DOHH2 (cell line): ENCODE data around the gene AGR2.

Experiments
- H3F3A ChIP-seq: fragments of 200-600 bp; sonication (generic), shearing (Covaris generic); 2 replicates; pipeline ENCODE4 v1.6.0; 2016; ENCODE audit warnings: antibody characterized with exemption, mild to moderate bottlenecking; ENCODE audit not compliant: control insufficient read depth, insufficient read depth
- H3K27ac ChIP-seq: fragments of 200-600 bp; sonication (generic); 2 replicates; pipeline ENCODE4 v1.5.1; 2014; ENCODE audit warnings: low read depth, mild to moderate bottlenecking, low read length, moderate library complexity
- H3K27me3 ChIP-seq: fragments of 200-600 bp; sonication (generic); 2 replicates; pipeline ENCODE4 v1.6.1; 2014; ENCODE audit warnings: mild to moderate bottlenecking, low read length, mixed read lengths; ENCODE audit not compliant: control insufficient read depth
- H3K36me3 ChIP-seq: fragments of 200-600 bp; sonication (generic); 2 replicates; pipeline ENCODE4 v1.6.1; 2014; ENCODE audit warnings: mild to moderate bottlenecking, low read length, moderate library complexity, mixed read lengths; ENCODE audit not compliant: control insufficient read depth
- H3K4me1 ChIP-seq: fragments of 200-600 bp; sonication (generic); 2 replicates; pipeline ENCODE4 v1.6.1; 2014; ENCODE audit warnings: mild to moderate bottlenecking, low read length, mixed read lengths; ENCODE audit not compliant: control insufficient read depth
- H3K4me2 ChIP-seq: fragments of 200-600 bp; sonication (generic); 2 replicates; pipeline ENCODE4 v1.6.0; 2014; ENCODE audit warnings: mild to moderate bottlenecking, low read length, moderate library complexity
- H3K4me3 ChIP-seq: fragments of 200-600 bp; sonication (generic); 2 replicates; pipeline ENCODE4 v1.5.1; 2014; ENCODE audit warnings: mild to moderate bottlenecking, low read length, mixed read lengths
- H3K79me2 ChIP-seq: fragments of 200-600 bp; sonication (generic); 2 replicates; pipeline ENCODE4 v1.6.1; 2014; ENCODE audit warnings: mild to moderate bottlenecking, low read length, mixed read lengths; ENCODE audit not compliant: control insufficient read depth
- H3K9me2 ChIP-seq: fragments of 200-600 bp; sonication (generic); replicated peaks from 2 replicates; pipeline ENCODE4 v1.6.1; 2014; ENCODE audit warnings: mild to moderate bottlenecking, low read length, mixed read lengths; ENCODE audit not compliant: control insufficient read depth
- H3K9me3 ChIP-seq: fragments of 200-600 bp; sonication (generic); 2 replicates; pipeline ENCODE4 v1.6.1; 2014; ENCODE audit warnings: antibody characterized with exemption, low read length, mixed read lengths; ENCODE audit not compliant: control insufficient read depth, insufficient read depth
- H4K20me1 ChIP-seq: fragments of 200-600 bp; sonication (generic); 2 replicates; pipeline ENCODE4 v1.6.0; 2014; ENCODE audit warnings: low read depth, mild to moderate bottlenecking, antibody characterized with exemption, low read length, moderate library complexity; ENCODE audit not compliant: control insufficient read depth, insufficient read depth
- CTCF ChIP-seq: fragments of 200-600 bp; sonication (generic); IDR thresholded peaks from one replicate; pipeline ENCODE4 v1.5.1; 2014; ENCODE audit warnings: antibody characterized with exemption, mild to moderate bottlenecking, low read depth, low read length; ENCODE audit not compliant: poor library complexity, severe bottlenecking
- EZH2phosphoT487 ChIP-seq: fragments of 200-600 bp; sonication (generic); IDR thresholded peaks from 2 replicates; pipeline ENCODE4 v1.6.1; 2017; ENCODE audit warnings: borderline replicate concordance, mild to moderate bottlenecking, antibody characterized with exemption, low read length, moderate library complexity, mixed read lengths

The AGR2 gene

GRCh38 chr7:16813232-16813616, 8.4 kb upstream of the AGR2 start:
- no peaks in the 10 kb centered on the region for H4K20me1 ChIP-seq
- no peak for TF ChIP-seq CTCF
- TF ChIP-seq EZH2phosphoT487, result no peak
- H3K9me2 ChIP-seq, result no peaks in the 10 kb centered on the region
- H3K9me3 ChIP-seq, result no peaks in the 10 kb centered on the region
- no peaks in the 10 kb centered on the region for H3K36me3 ChIP-seq
- H3K4me2 ChIP-seq, result no peak overlapping the region
- no peaks in the 10 kb centered on the region for H3K79me2 ChIP-seq
- no peaks in the 10 kb centered on the region for H3F3A ChIP-seq
- peaks cover 5% of the 10 kb centered on the region; the same call in 1 of the 2 replicates for H3K4me1 ChIP-seq
- H3K27ac ChIP-seq, result no peak overlapping the region
- H3K4me3 ChIP-seq, result no peak overlapping the region
- H3K27me3 ChIP-seq, result 0 out of 2 replicates have a peak, but pooled peaks cover 3% of the 10 kb centered on the region

DNA sequence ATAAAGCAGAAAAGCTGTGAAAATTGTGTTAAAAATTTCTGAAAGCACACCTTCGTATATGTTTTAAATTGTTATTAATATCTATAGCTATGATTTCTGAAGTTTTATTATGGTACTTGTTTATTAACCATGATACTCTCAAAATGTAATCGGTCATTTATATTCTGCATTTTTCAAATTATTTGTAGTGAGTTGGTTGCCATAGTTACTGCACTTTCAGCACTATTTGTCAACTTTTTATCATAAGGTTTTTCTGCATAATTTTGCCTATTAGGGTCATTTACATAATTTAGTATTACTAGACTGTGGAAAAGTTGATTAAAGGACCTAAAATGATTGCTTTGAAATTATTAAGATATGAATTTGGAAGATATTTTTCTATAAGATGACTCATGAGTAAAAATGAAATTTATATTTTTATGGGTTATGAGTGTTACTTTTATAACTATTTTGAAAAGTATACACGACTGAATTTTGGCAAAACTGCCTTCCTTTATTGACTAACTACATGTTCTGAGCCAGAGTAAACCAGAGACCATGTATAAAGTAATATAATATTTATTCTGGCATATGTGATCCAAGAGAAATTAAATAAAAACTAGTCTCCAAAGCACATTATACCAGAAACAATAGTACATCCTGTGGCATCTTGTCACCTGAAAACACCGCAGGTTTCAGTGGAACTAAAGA, 7.9 kb upstream of the AGR2 start:
- Histone ChIP-seq H3K36me3 (no peaks in the 10 kb centered on the region), H3K27me3 (0 out of 2 replicates have a peak, but pooled peaks cover 3% of the 10 kb centered on the region), H3K4me1 (peaks cover 5% of the 10 kb centered on the region; the same call in 1 of the 2 replicates), H4K20me1 (no peaks in the 10 kb centered on the region), H3K79me2 (no peaks in the 10 kb centered on the region), H3K4me3 (no peak overlapping the region), H3F3A (no peaks in the 10 kb centered on the region), H3K9me2 (no peaks in the 10 kb centered on the region), H3K9me3 (no peaks in the 10 kb centered on the region), H3K27ac (no peak overlapping the region), H3K4me2 (no peak overlapping the region)
- no peak for TF ChIP-seq CTCF
- TF ChIP-seq EZH2phosphoT487, result no peak

- H3K79me2 ChIP-seq, result no peaks in the 10 kb centered on the region
- H3K27ac ChIP-seq, result no peak overlapping the region
- no peaks in the 10 kb centered on the region for H3K9me3 ChIP-seq
- no peak overlapping the region for H3K4me2 ChIP-seq
- H3K4me3 ChIP-seq, result no peak overlapping the region
- H3K27me3 ChIP-seq, result 0 out of 2 replicates have a peak, but pooled peaks cover 3% of the 10 kb centered on the region
- no peak for TF ChIP-seq CTCF
- TF ChIP-seq EZH2phosphoT487, result no peak
- no peaks in the 10 kb centered on the region for H3K9me2 ChIP-seq
- H3F3A ChIP-seq, result no peaks in the 10 kb centered on the region
- H4K20me1 ChIP-seq, result no peaks in the 10 kb centered on the region
- 0 out of 2 replicates have a peak, but pooled peaks cover under 1% of the 10 kb centered on the region for H3K4me1 ChIP-seq
- no peaks in the 10 kb centered on the region for H3K36me3 ChIP-seq
Observed at GRCh38 chr7:16811551-16811950, 6.8 kb upstream of the AGR2 start.
